Measurements from ENCODE around the gene SLCO4A1. TPM values are rescaled to one million over a fixed set of nuclear protein-coding genes. Genes with fewer than 3 reads are reported as not detected.

Gene SLCO4A1
- total and polyA plus RNA-seq, 12 donors = 1.5 to 52.7 (median 6.8) TPM

DNA sequence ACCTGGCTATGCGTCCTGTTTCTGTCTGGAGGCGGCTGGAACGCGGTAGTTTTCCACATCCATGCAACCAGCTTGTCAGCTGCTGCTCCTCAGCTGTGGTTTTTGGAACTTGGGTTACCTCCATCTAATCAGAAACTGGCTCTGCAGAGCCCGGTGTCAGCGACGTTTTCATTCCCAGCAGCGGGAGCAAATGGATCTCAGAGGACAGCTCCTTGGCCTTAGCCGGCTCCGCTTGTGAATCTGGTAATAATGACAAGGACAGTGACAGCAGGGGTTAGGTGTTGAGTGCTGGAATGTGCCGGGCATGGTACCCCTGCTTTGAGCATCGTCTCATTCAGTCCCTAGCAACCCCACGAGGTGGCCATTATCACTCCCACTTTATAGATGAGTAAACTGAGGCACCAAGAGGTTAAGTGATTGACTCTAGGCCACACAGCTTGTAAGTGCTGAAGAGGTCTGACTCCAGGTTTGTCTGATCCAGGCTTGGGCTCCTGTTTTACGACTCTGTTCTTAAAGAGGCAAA lies 1.3 kb downstream of the SLCO4A1 start:
- H3K4me3 ChIP-seq = peak overlapping the region; percentile 55 to 72 (median 66)
- intact Hi-C loops (cut with DNase I) = loop anchor here in 1 of 10 donors (10.0 kb wide), 1 partner anchor 501 kb away; no protein-coding TSS in a partner anchor
- 27 to 29% methylated on average over 14 of the region's 14 CpGs for WGBS, 2 donors

DNA sequence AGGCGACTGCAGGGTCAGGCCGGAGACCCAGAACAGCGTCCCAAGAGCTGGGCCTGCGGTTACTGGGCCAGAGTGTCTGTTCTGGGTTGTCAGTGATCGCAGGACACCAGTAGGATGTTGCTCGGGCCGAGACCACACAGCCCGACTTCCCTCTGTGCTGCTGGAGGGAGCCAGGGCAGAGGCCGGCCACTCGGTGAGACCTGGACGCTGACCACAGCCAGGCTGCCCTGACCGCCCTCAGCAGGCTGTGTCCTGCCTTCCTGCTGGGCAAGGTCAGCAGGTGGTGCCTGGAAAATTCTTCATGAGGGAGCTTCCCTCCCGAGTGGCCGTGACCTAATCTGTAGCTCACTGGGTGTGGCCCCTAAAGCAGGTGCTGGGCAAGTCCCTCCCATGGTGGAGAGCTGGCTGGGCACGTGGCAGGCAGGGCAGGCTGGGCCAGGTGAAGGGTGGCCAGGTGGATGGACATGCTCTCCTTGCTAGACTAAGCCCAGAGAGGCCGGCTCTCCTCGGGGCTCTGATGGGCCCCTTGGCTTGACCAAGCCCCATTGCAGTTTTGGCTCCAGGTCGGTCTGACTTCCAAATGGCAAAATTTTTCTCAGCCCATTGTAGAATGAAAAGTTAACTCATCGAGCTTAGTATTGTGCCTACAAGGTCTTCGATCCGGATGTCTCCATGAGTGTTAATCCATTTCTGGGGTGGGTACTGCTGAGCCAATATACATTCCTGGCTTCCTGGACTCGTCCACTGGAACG lies 1.9 kb downstream of the SLCO4A1 start:
- no peaks in the 10 kb centered on the region for H3K36me3 ChIP-seq
- 82 to 85% methylated on average over 23 of the region's 23 CpGs for WGBS, 2 donors
- peaks cover 17 to 72% (median 57%) of the 10 kb centered on the region in 9 donors for H3K4me1 ChIP-seq
- TF ChIP-seq, protein P1, sequence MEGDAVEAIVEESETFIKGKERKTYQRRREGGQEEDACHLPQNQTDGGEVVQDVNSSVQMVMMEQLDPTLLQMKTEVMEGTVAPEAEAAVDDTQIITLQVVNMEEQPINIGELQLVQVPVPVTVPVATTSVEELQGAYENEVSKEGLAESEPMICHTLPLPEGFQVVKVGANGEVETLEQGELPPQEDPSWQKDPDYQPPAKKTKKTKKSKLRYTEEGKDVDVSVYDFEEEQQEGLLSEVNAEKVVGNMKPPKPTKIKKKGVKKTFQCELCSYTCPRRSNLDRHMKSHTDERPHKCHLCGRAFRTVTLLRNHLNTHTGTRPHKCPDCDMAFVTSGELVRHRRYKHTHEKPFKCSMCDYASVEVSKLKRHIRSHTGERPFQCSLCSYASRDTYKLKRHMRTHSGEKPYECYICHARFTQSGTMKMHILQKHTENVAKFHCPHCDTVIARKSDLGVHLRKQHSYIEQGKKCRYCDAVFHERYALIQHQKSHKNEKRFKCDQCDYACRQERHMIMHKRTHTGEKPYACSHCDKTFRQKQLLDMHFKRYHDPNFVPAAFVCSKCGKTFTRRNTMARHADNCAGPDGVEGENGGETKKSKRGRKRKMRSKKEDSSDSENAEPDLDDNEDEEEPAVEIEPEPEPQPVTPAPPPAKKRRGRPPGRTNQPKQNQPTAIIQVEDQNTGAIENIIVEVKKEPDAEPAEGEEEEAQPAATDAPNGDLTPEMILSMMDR (IDR thresholded peaks at IDR 0.05) = no peak
- DNase-seq = no peak
- intact Hi-C loops (cut with DNase I) = loop anchor here in 1 of 10 donors (10.0 kb wide), 1 partner anchor 501 kb away; no protein-coding TSS in a partner anchor
- H3K27ac ChIP-seq = peak overlapping the region in 8 of 10 donors; percentile 18 to 90 (median 56)
- peak overlapping the region in 9 of 10 donors; percentile 55 to 72 (median 67) for H3K4me3 ChIP-seq
- H3K27me3 ChIP-seq = peaks cover 0 to 43% (median 20%) of the 10 kb centered on the region in 7 donors
- no peak for ATAC-seq
- H3K9me3 ChIP-seq = no peaks in the 10 kb centered on the region

More for the DNA sequence above, 1.3 kb downstream of the SLCO4A1 start:
- ATAC-seq = no peak
- peak overlapping the region in 9 of 10 donors; percentile 61 to 90 (median 76) for H3K27ac ChIP-seq
- H3K4me1 ChIP-seq = peaks cover 17 to 71% (median 56%) of the 10 kb centered on the region in 9 donors
- peaks cover 0 to 49% (median 20%) of the 10 kb centered on the region in 7 donors for H3K27me3 ChIP-seq
- no peaks in the 10 kb centered on the region for H3K36me3 ChIP-seq
- TF ChIP-seq, protein P1 (IDR thresholded peaks at IDR 0.05) = no peak
- no peak for DNase-seq
- H3K9me3 ChIP-seq = no peaks in the 10 kb centered on the region

DNA sequence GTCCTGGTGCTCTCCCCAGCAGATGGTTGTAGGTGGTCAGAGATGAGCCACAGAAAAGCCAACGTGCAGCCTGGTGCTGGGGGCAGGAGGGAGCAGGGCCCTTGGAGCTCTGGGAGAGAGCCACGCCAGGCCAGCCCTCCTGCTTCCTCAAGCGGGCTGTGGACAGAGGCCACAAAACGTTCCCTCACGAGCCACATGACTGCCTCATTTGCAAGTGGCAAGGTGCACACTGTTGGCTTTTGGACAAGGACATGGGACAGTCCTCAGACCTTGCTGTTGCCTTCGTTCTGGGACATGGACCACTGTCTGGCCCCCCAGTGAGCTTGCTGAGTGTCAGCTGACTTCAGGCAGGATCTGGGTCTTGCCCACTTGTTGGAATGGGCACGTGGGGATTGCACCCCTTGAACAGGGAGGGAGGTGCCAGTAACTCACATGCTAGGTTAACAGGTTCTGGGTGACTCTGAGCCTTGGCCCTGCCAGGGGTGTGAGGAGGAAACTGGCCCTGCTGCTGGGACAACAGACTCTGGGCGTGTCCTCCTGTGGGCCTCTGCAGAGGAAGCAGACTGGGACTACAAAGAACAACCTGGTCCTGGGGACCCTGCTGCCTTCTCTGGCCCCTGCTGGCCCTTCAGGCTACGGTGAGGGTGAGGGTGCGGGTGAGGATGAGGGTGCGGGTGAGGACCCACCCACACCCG lies 2.6 kb downstream of the SLCO4A1 start:
- intact Hi-C loops (cut with DNase I) = loop anchor here in 1 of 10 donors (10.0 kb wide), 1 partner anchor 500 kb away; no protein-coding TSS in a partner anchor

More for the DNA sequence above, 2.6 kb downstream of the SLCO4A1 start:
- TF ChIP-seq, protein P1 (IDR thresholded peaks at IDR 0.05) = no peak
- Histone ChIP-seq H3K27me3 (peaks cover 0 to 38% (median 20%) of the 10 kb centered on the region in 7 donors), H3K4me1 (peaks cover 17 to 75% (median 57%) of the 10 kb centered on the region in 9 donors), H3K27ac (peak overlapping the region in 8 of 10 donors; percentile 18 to 90 (median 46)), H3K9me3 (no peaks in the 10 kb centered on the region), H3K36me3 (no peaks in the 10 kb centered on the region), H3K4me3 (peak overlapping the region in 5 of 10 donors; percentile 7 to 72 (median 66))
- ATAC-seq (peak in 3 of 8 donors; percentile 38 to 49 (median 39)), DNase-seq (no peak)
- 72 to 79% methylated on average over 12 of the region's 12 CpGs for WGBS, 2 donors
